WTC11 (cell line): ENCODE data around the gene ZNF710. TPM values are rescaled to one million over a fixed set of nuclear protein-coding genes. Genes with fewer than 3 reads are reported as not detected.

Experiments used
- AR ChIP-seq: fragments of 250-450 bp; sonication (Bioruptor Pico); IDR thresholded peaks from 2 replicates; pipeline ENCODE4 v1.9.0; 2021; ENCODE audit warnings: mild to moderate bottlenecking
- ARID4B ChIP-seq: sonication (generic); formaldehyde crosslinking; IDR thresholded peaks from 2 replicates; pipeline ENCODE4 v1.8.0; 2023; ENCODE audit warnings: missing genetic modification reagents, mild to moderate bottlenecking, borderline replicate concordance
- CBFB ChIP-seq: sonication (generic); formaldehyde crosslinking; IDR thresholded peaks from 2 replicates; pipeline ENCODE4 v1.8.1; 2022; ENCODE audit warnings: mild to moderate bottlenecking, low read depth, missing genetic modification reagents
- CTCF ChIP-seq: fragments of 200-600 bp; IDR thresholded peaks from 2 replicates; pipeline ENCODE4 v1.8.0; 2022; ENCODE audit warnings: antibody characterized with exemption
- EMX1 ChIP-seq: fragments of 250-450 bp; sonication (Bioruptor Pico); IDR thresholded peaks from 2 replicates; pipeline ENCODE4 v1.8.0; 2021; ENCODE audit warnings: mild to moderate bottlenecking
- FOXK1 ChIP-seq: sonication (generic); formaldehyde crosslinking; IDR thresholded peaks from 2 replicates; pipeline ENCODE4 v1.8.0; 2022; ENCODE audit warnings: mild to moderate bottlenecking, moderate library complexity, missing genetic modification reagents
- GABPB1 ChIP-seq: sonication (generic); formaldehyde crosslinking; IDR thresholded peaks from 2 replicates; pipeline ENCODE4 v1.8.1; 2023; ENCODE audit warnings: mild to moderate bottlenecking, missing genetic modification reagents
- JAZF1 ChIP-seq: fragments of 250-450 bp; sonication (Bioruptor Pico); IDR thresholded peaks from 2 replicates; pipeline ENCODE4 v1.9.0; 2021; ENCODE audit warnings: moderate library complexity, mild to moderate bottlenecking, inconsistent platforms
- JUN ChIP-seq: sonication (generic); formaldehyde crosslinking; IDR thresholded peaks from 2 replicates; pipeline ENCODE4 v1.8.0; 2023; ENCODE audit warnings: mild to moderate bottlenecking, missing genetic modification reagents
- NFE2L1 ChIP-seq: sonication (generic); formaldehyde crosslinking; IDR thresholded peaks from 2 replicates; pipeline ENCODE4 v1.8.1; 2023; ENCODE audit warnings: missing genetic modification reagents
- NR2C2 ChIP-seq: sonication (generic); formaldehyde crosslinking; IDR thresholded peaks from 2 replicates; pipeline ENCODE4 v1.8.0; 2022; ENCODE audit warnings: mild to moderate bottlenecking, missing genetic modification reagents
- NR3C1 ChIP-seq: sonication (generic); formaldehyde crosslinking; conservative IDR thresholded peaks from 2 replicates; pipeline ENCODE4 v1.8.1; 2023; ENCODE audit warnings: low read depth, mild to moderate bottlenecking, missing genetic modification reagents
- OVOL2 ChIP-seq: fragments of 250-450 bp; sonication (Bioruptor Pico); IDR thresholded peaks from 2 replicates; pipeline ENCODE4 v1.9.0; 2021; ENCODE audit warnings: mild to moderate bottlenecking, borderline replicate concordance
- RORB ChIP-seq: fragments of 250-450 bp; sonication (Bioruptor Pico); IDR thresholded peaks from 2 replicates; pipeline ENCODE4 v1.9.0; 2021; ENCODE audit warnings: mild to moderate bottlenecking
- SMAD4 ChIP-seq: sonication (generic); formaldehyde crosslinking; IDR thresholded peaks from 2 replicates; pipeline ENCODE4 v1.8.0; 2022; ENCODE audit warnings: mild to moderate bottlenecking, missing genetic modification reagents
- TCF7 ChIP-seq: sonication (generic); formaldehyde crosslinking; IDR thresholded peaks from 2 replicates; pipeline ENCODE4 v1.8.0; 2022; ENCODE audit warnings: mild to moderate bottlenecking, low read depth, missing genetic modification reagents, moderate library complexity
- TP53 ChIP-seq: sonication (generic); formaldehyde crosslinking; IDR thresholded peaks from 2 replicates; pipeline ENCODE4 v1.8.1; 2023; ENCODE audit warnings: mild to moderate bottlenecking, missing genetic modification reagents
- ZNF121 ChIP-seq: sonication (generic); formaldehyde crosslinking; IDR thresholded peaks from 2 replicates; pipeline ENCODE4 v1.8.0; 2023; ENCODE audit warnings: missing genetic modification reagents
- ZNF396 ChIP-seq: fragments of 250-450 bp; sonication (Bioruptor Pico); IDR thresholded peaks from 2 replicates; pipeline ENCODE4 v1.8.0; 2021; ENCODE audit warnings: mild to moderate bottlenecking, moderate library complexity, borderline replicate concordance
- ZNF416 ChIP-seq: fragments of 250-450 bp; sonication (Bioruptor Pico); IDR thresholded peaks from 2 replicates; pipeline ENCODE4 v1.9.0; 2021; ENCODE audit warnings: mild to moderate bottlenecking, inconsistent platforms
- ZNF425 ChIP-seq: fragments of 250-450 bp; sonication (Bioruptor Pico); conservative IDR thresholded peaks from 2 replicates; pipeline ENCODE4 v1.9.0; 2021; ENCODE audit warnings: mild to moderate bottlenecking
- total RNA-seq: library from RNA; stranded (reverse); gene quantifications from 3 replicates; pipeline ENCODE4 v1.2.3, GENCODE V29; 2021
- TF ChIP-seq, protein P1 (sequence below): sonication (generic); formaldehyde crosslinking; IDR thresholded peaks from 2 replicates; pipeline ENCODE4 v1.8.1; 2022; ENCODE audit warnings: low read depth, mild to moderate bottlenecking, moderate library complexity, missing genetic modification reagents, borderline replicate concordance
- TF ChIP-seq, protein P2 (sequence below): fragments of 250-450 bp; sonication (Bioruptor Pico); IDR thresholded peaks from 2 replicates; pipeline ENCODE4 v1.8.0; 2021; ENCODE audit warnings: mild to moderate bottlenecking
- TF ChIP-seq, protein P3 (sequence below): sonication (generic); formaldehyde crosslinking; IDR thresholded peaks from 2 replicates; pipeline ENCODE4 v1.8.1; 2023; ENCODE audit warnings: mild to moderate bottlenecking, missing genetic modification reagents

The ZNF710 gene
- total RNA-seq, 1 experiment from 2014 or later: 25.9 TPM

DNA sequence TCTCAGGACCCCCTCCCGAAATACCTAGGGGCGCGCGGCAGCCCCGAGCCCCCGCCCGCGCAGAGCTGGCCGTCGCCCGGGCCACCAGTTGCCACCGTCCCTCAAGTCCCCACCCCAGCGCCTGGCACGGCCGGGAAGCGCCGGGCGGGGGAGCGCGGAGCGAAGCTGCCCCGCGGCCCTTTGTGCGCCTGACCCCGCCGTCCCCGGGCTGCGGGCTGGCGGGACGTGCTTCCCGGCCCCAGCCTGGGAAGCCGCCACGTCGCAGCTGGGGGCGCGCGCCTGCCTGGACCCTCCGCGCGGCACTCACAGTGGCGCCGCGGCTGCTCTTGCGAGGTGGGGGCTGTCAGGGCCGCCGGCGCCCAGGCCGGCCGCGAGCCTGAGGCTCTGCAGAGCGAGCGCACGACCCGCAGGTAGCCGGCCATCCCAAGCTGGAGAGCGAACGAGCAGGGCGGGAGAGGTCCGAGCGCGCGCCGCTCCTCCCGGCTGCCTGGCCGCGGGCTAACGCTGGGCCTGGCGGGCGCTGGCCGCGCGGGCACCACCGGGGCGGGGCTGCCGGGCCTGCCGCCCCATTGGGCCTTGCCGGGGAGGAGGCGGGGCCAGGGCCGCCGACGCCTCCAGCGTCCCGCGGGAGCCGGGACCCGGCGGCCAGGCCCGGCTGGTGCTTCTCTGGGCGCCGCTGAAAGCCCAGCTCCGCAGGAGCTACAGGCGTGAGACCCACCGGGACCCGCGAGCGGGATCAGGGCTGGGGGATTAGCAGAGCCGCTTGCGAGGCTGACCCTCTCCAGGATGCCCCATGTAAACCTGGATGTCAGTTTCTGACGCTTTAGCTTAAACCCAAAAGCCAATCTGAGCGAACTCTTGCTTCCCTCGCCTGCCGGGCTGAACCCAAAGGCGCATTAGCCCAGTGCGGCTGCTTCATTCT, 101.1 kb downstream of the ZNF710 start, which contains the start of gene IDH2 (continued):
- TF ChIP-seq ARID4B: peak; percentile 81; the same call in 1 of the 2 replicates
- no peak for TF ChIP-seq NR3C1 (CRISPR knock-in tag)
- no peak for TF ChIP-seq ZNF416 (CRISPR knock-in tag)
- TF ChIP-seq TP53 (CRISPR knock-in tag): peak; percentile 44; the same call in 1 of the 2 replicates
- no peak for TF ChIP-seq TCF7 (CRISPR knock-in tag)
- no peak for TF ChIP-seq OVOL2 (CRISPR knock-in tag)
- peak; percentile 85; the same call in 1 of the 2 replicates for TF ChIP-seq CBFB
- TF ChIP-seq ZNF396 (CRISPR knock-in tag): no peak
- TF ChIP-seq SMAD4: no peak
- no peak for TF ChIP-seq ZNF425
- 0 out of 2 replicates have a peak, but pooled peaks have one; percentile 11 for TF ChIP-seq JUN (CRISPR knock-in tag)
- TF ChIP-seq ZNF121 (CRISPR knock-in tag): no peak
- TF ChIP-seq, protein P1, sequence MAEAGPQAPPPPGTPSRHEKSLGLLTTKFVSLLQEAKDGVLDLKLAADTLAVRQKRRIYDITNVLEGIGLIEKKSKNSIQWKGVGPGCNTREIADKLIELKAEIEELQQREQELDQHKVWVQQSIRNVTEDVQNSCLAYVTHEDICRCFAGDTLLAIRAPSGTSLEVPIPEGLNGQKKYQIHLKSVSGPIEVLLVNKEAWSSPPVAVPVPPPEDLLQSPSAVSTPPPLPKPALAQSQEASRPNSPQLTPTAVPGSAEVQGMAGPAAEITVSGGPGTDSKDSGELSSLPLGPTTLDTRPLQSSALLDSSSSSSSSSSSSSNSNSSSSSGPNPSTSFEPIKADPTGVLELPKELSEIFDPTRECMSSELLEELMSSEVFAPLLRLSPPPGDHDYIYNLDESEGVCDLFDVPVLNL (CRISPR knock-in tag): no peak
- no peak for TF ChIP-seq AR (CRISPR knock-in tag)
- TF ChIP-seq, protein P2, sequence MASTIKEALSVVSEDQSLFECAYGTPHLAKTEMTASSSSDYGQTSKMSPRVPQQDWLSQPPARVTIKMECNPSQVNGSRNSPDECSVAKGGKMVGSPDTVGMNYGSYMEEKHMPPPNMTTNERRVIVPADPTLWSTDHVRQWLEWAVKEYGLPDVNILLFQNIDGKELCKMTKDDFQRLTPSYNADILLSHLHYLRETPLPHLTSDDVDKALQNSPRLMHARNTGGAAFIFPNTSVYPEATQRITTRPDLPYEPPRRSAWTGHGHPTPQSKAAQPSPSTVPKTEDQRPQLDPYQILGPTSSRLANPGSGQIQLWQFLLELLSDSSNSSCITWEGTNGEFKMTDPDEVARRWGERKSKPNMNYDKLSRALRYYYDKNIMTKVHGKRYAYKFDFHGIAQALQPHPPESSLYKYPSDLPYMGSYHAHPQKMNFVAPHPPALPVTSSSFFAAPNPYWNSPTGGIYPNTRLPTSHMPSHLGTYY: no peak
- no peak for TF ChIP-seq GABPB1 (CRISPR knock-in tag)
- TF ChIP-seq, protein P3, sequence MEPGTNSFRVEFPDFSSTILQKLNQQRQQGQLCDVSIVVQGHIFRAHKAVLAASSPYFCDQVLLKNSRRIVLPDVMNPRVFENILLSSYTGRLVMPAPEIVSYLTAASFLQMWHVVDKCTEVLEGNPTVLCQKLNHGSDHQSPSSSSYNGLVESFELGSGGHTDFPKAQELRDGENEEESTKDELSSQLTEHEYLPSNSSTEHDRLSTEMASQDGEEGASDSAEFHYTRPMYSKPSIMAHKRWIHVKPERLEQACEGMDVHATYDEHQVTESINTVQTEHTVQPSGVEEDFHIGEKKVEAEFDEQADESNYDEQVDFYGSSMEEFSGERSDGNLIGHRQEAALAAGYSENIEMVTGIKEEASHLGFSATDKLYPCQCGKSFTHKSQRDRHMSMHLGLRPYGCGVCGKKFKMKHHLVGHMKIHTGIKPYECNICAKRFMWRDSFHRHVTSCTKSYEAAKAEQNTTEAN: no peak
- peak; percentile 36; the same call in 1 of the 2 replicates for TF ChIP-seq FOXK1 (CRISPR knock-in tag)
- no peak for TF ChIP-seq RORB (CRISPR knock-in tag)
- no peak for TF ChIP-seq JAZF1 (CRISPR knock-in tag)
- no peak for TF ChIP-seq CTCF
- no peak for TF ChIP-seq NR2C2 (CRISPR knock-in tag)
- no peak for TF ChIP-seq NFE2L1 (CRISPR knock-in tag)
- 0 out of 2 replicates have a peak, but pooled peaks have one; percentile 35 for TF ChIP-seq EMX1
